ENCODE results near the gene MYO1H.

Gene MYO1H

DNA sequence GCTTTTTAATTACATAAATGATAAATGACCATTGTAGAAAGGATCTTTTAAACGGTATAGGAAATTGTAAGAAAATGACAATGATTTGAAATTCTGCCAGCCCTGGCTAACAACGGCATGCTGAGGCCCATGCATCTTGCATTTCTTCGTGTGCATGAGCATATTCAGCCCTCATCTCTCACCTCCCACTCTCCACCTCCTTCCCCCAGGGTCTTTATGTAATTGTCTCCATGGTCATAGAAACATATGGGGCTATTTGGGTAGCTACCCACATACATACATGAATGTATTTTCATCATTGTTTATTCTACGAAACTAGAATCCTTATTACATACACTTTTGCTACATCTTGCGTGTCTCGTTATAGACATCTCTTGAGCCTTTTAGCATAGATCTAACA is 4.5 kb downstream of the MYO1H start:
- no peak overlapping the region for H3K4me3 ChIP-seq (ENCODE audit: low read length)
- no peaks in the 10 kb centered on the region for H3K9me3 ChIP-seq (ENCODE audit: control insufficient read depth, low read depth, low read length)
- no peaks in the 10 kb centered on the region for H3K36me3 ChIP-seq (ENCODE audit: control insufficient read depth, low read depth, low read length)
- no peak overlapping the region for H3K27ac ChIP-seq (ENCODE audit: low read length)
- no peaks in the 10 kb centered on the region for H3K4me1 ChIP-seq (ENCODE audit: control insufficient read depth, low read depth, low read length)
- no peaks in the 10 kb centered on the region for H3K27me3 ChIP-seq (ENCODE audit: control insufficient read depth, insufficient read depth, low read length)
- H3K9ac ChIP-seq (ENCODE audit: low read length), result no peak overlapping the region

- Histone ChIP-seq H3K27ac (ENCODE audit: low read length) (no peak overlapping the region), H3K9ac (ENCODE audit: low read length) (no peak overlapping the region), H3K9me3 (ENCODE audit: control insufficient read depth, low read depth, low read length) (no peaks in the 10 kb centered on the region), H3K4me1 (ENCODE audit: control insufficient read depth, low read depth, low read length) (no peaks in the 10 kb centered on the region), H3K4me3 (ENCODE audit: low read length) (no peak overlapping the region), H3K36me3 (ENCODE audit: control insufficient read depth, low read depth, low read length) (no peaks in the 10 kb centered on the region), H3K27me3 (ENCODE audit: control insufficient read depth, insufficient read depth, low read length) (no peaks in the 10 kb centered on the region)
Measured at GRCh38 chr12:109356577-109356976, 8.9 kb downstream of the MYO1H start.

DNA sequence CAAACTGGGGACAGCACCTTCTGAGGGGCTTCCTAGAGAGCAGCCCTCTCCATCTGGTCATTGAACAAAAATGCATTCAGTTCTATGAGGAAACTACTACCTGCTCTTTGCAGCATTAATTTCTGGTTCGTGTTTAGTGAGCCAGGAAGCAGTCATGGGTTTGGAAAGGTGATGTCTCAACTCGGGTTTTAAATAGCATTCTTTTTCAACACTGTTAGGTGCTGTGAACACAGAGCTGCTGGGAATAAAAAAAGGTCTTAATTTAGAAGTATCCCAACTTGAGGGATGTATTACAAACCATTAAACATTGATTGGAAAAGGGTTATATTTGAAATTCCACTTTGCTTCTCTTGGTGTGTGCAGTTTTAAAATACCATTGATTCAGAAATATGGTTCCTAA is 9.3 kb downstream of the MYO1H start:
- Histone ChIP-seq H3K4me1 (ENCODE audit: control insufficient read depth, low read depth, low read length) (no peaks in the 10 kb centered on the region), H3K27ac (ENCODE audit: low read length) (no peak overlapping the region), H3K4me3 (ENCODE audit: low read length) (no peak overlapping the region), H3K36me3 (ENCODE audit: control insufficient read depth, low read depth, low read length) (no peaks in the 10 kb centered on the region), H3K9ac (ENCODE audit: low read length) (no peak overlapping the region), H3K9me3 (ENCODE audit: control insufficient read depth, low read depth, low read length) (no peaks in the 10 kb centered on the region), H3K27me3 (ENCODE audit: control insufficient read depth, insufficient read depth, low read length) (no peaks in the 10 kb centered on the region)

DNA sequence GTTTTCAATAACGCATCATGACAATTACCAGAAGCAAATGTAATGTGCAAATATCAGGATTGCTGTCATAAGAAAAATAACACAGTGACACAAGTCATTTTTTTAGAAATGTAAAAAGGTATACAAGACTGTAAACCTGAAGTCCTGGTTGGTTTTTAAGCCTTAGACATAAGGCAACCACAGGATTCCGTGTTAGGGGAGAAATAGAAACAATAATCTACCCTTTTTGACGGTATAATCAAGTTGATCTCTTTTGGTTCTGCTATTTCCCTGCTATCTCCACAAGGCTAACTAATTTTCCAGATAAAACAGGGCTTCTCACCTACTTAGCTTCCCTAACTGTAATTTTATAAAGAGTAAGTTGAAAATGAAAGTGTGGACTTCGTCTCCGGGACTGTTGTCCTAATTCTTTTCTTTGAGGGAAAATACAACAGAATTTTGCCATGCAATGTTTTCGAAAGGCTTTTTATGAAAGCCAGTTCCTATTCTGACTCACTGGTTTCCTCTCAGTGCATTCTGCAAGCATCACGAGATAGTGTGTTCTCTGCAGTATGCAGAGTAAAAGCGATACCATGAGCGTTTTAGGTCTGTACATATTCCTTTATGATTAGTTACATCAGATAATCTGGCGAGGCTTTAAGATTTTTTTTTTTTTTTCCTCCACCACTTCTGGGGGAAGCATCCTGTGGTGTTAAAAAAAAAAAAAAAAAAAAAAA is 10.6 kb downstream of the MYO1H start:
- Histone ChIP-seq H3K4me1 (ENCODE audit: control insufficient read depth, low read depth, low read length) (no peaks in the 10 kb centered on the region), H3K36me3 (ENCODE audit: control insufficient read depth, low read depth, low read length) (no peaks in the 10 kb centered on the region), H3K27me3 (ENCODE audit: control insufficient read depth, insufficient read depth, low read length) (no peaks in the 10 kb centered on the region), H3K9ac (ENCODE audit: low read length) (no peak overlapping the region), H3K27ac (ENCODE audit: low read length) (no peak overlapping the region), H3K9me3 (ENCODE audit: control insufficient read depth, low read depth, low read length) (no peaks in the 10 kb centered on the region), H3K4me3 (ENCODE audit: low read length) (no peak overlapping the region)

GRCh38 chr12:109359131-109359690 is 11.5 kb downstream of the MYO1H start:
- no peaks in the 10 kb centered on the region for H3K4me1 ChIP-seq (ENCODE audit: control insufficient read depth, low read depth, low read length)
- no peak overlapping the region for H3K27ac ChIP-seq (ENCODE audit: low read length)
- H3K36me3 ChIP-seq (ENCODE audit: control insufficient read depth, low read depth, low read length), result no peaks in the 10 kb centered on the region
- no peaks in the 10 kb centered on the region for H3K27me3 ChIP-seq (ENCODE audit: control insufficient read depth, insufficient read depth, low read length)
- H3K4me3 ChIP-seq (ENCODE audit: low read length), result no peak overlapping the region
- H3K9ac ChIP-seq (ENCODE audit: low read length), result no peak overlapping the region
- no peaks in the 10 kb centered on the region for H3K9me3 ChIP-seq (ENCODE audit: control insufficient read depth, low read depth, low read length)

DNA sequence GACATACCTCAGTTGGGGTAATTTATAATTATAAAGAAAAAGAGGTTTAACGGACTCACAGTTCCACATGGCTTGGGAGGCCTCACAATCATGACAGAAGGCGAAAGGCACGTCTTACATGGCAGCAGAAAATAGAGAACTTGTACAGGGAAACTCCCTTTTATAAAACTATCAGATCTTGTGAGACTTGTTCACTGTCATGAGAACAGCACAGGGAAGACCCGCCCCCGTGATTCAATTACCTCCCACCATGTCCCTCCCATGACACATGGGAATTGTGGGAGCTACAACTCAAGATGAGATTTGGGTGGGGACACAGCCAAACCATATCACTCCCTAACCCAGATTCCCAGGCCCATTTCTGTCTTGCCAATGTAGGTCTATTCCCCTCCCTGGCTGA is 22.1 kb downstream of the MYO1H start:
- Histone ChIP-seq H3K27me3 (ENCODE audit: control insufficient read depth, insufficient read depth, low read length) (no peaks in the 10 kb centered on the region), H3K9me3 (ENCODE audit: control insufficient read depth, low read depth, low read length) (no peaks in the 10 kb centered on the region), H3K4me1 (ENCODE audit: control insufficient read depth, low read depth, low read length) (no peaks in the 10 kb centered on the region), H3K36me3 (ENCODE audit: control insufficient read depth, low read depth, low read length) (no peaks in the 10 kb centered on the region), H3K4me3 (ENCODE audit: low read length) (no peak overlapping the region), H3K27ac (ENCODE audit: low read length) (no peak overlapping the region), H3K9ac (ENCODE audit: low read length) (no peak overlapping the region)

DNA sequence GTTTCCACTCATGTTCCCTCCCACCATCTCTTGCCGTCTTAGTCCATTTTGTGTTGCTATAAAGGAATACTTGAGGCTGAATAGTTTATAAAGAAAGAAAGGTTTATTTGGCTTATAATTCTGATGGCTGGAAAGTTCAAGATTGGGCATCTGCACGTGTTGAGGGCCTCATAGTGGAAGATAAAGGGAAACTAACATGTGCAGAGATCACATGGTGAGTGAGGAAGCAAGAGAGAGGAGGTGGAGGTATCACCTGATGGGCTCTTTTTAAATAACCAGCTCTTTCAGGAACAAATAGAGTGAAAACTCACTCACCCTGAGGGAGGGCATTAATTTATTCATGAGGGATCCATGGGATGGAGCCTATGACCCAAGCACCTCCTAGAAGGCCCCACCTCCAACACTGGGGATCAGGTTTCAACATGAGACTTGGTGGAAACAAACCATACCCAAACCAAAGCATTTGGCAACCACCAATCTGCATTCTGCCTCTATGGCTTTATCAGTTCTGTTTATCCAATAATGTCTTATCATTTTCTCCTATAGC is 29.5 kb downstream of the MYO1H start:
- Histone ChIP-seq H3K27me3 (ENCODE audit: control insufficient read depth, insufficient read depth, low read length) (no peaks in the 10 kb centered on the region), H3K4me3 (ENCODE audit: low read length) (no peak overlapping the region), H3K9me3 (ENCODE audit: control insufficient read depth, low read depth, low read length) (no peaks in the 10 kb centered on the region), H3K9ac (ENCODE audit: low read length) (no peak overlapping the region), H3K36me3 (ENCODE audit: control insufficient read depth, low read depth, low read length) (no peaks in the 10 kb centered on the region), H3K27ac (ENCODE audit: low read length) (no peak overlapping the region), H3K4me1 (ENCODE audit: control insufficient read depth, low read depth, low read length) (no peaks in the 10 kb centered on the region)

DNA sequence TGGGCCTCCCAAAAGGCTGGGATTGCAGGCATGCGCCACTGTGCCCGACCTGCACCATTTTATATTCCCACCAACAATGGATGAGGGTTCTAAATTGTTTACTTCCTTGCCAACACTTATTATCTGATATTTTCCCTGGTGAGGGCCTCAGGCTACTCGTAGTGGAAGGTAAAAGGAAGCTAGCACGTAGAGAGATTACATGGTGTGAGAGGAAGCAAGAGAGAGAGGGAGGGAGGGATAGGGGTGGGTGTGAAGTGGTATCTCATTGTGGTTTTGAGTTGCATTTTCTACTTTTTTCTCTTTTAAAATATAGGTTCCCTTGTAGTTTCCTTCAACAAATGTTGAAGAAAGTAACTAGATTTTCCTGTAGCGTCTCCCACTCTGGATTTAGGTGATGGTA is 30.9 kb downstream of the MYO1H start:
- H3K27me3 ChIP-seq (ENCODE audit: control insufficient read depth, insufficient read depth, low read length), result no peaks in the 10 kb centered on the region
- no peak overlapping the region for H3K27ac ChIP-seq (ENCODE audit: low read length)
- H3K36me3 ChIP-seq (ENCODE audit: control insufficient read depth, low read depth, low read length), result no peaks in the 10 kb centered on the region
- no peak overlapping the region for H3K4me3 ChIP-seq (ENCODE audit: low read length)
- H3K9me3 ChIP-seq (ENCODE audit: control insufficient read depth, low read depth, low read length), result no peaks in the 10 kb centered on the region
- no peaks in the 10 kb centered on the region for H3K4me1 ChIP-seq (ENCODE audit: control insufficient read depth, low read depth, low read length)
- H3K9ac ChIP-seq (ENCODE audit: low read length), result no peak overlapping the region

GRCh38 chr12:109382031-109382430 is 34.3 kb downstream of the MYO1H start:
- Histone ChIP-seq H3K36me3 (ENCODE audit: control insufficient read depth, low read depth, low read length) (no peaks in the 10 kb centered on the region), H3K27ac (ENCODE audit: low read length) (no peak overlapping the region), H3K4me1 (ENCODE audit: control insufficient read depth, low read depth, low read length) (no peaks in the 10 kb centered on the region), H3K27me3 (ENCODE audit: control insufficient read depth, insufficient read depth, low read length) (no peaks in the 10 kb centered on the region), H3K4me3 (ENCODE audit: low read length) (no peak overlapping the region), H3K9ac (ENCODE audit: low read length) (no peak overlapping the region), H3K9me3 (ENCODE audit: control insufficient read depth, low read depth, low read length) (no peaks in the 10 kb centered on the region)

DNA sequence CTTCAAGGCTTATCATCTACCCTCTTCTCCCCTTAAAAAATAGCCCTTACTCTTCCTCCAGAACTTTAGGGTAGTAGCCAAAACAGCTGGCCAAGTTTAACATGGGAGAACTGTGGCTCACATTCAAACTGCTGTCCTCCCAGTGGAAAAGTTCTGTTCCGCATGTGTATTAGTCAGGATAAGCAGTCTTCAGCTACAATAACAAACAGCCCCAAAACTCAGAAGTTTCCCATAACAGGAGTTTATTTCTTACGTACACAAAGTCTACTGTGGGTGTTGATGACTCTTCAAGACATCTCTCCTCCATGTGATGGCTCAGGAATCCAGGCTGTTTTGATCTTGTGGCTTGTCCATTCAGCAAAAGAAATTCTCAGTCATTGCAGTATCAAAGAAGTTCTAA is 35.5 kb downstream of the MYO1H start:
- no peaks in the 10 kb centered on the region for H3K27me3 ChIP-seq (ENCODE audit: control insufficient read depth, insufficient read depth, low read length)
- H3K9me3 ChIP-seq (ENCODE audit: control insufficient read depth, low read depth, low read length), result no peaks in the 10 kb centered on the region
- H3K36me3 ChIP-seq (ENCODE audit: control insufficient read depth, low read depth, low read length), result no peaks in the 10 kb centered on the region
- no peak overlapping the region for H3K9ac ChIP-seq (ENCODE audit: low read length)
- no peaks in the 10 kb centered on the region for H3K4me1 ChIP-seq (ENCODE audit: control insufficient read depth, low read depth, low read length)
- H3K4me3 ChIP-seq (ENCODE audit: low read length), result no peak overlapping the region
- H3K27ac ChIP-seq (ENCODE audit: low read length), result no peak overlapping the region

- Histone ChIP-seq H3K27ac (ENCODE audit: low read length) (no peak overlapping the region), H3K4me3 (ENCODE audit: low read length) (no peak overlapping the region), H3K9me3 (ENCODE audit: control insufficient read depth, low read depth, low read length) (no peaks in the 10 kb centered on the region)
Measured at GRCh38 chr12:109385339-109386058, 37.8 kb downstream of the MYO1H start.

More at GRCh38 chr12:109385339-109386058, 37.8 kb downstream of the MYO1H start:
- no peaks in the 10 kb centered on the region for H3K36me3 ChIP-seq (ENCODE audit: control insufficient read depth, low read depth, low read length)
- H3K27me3 ChIP-seq (ENCODE audit: control insufficient read depth, insufficient read depth, low read length), result no peaks in the 10 kb centered on the region
- no peak overlapping the region for H3K9ac ChIP-seq (ENCODE audit: low read length)
- no peaks in the 10 kb centered on the region for H3K4me1 ChIP-seq (ENCODE audit: control insufficient read depth, low read depth, low read length)

Data from iPS-18a (cell line).